ENCODE measurements around the gene MTARC2.
"Not testable (repeated sequence)": the region's sequence is repeated elsewhere in the genome, so short reads cannot be mapped to it uniquely, and the experiment has no call there.

Gene MTARC2

DNA sequence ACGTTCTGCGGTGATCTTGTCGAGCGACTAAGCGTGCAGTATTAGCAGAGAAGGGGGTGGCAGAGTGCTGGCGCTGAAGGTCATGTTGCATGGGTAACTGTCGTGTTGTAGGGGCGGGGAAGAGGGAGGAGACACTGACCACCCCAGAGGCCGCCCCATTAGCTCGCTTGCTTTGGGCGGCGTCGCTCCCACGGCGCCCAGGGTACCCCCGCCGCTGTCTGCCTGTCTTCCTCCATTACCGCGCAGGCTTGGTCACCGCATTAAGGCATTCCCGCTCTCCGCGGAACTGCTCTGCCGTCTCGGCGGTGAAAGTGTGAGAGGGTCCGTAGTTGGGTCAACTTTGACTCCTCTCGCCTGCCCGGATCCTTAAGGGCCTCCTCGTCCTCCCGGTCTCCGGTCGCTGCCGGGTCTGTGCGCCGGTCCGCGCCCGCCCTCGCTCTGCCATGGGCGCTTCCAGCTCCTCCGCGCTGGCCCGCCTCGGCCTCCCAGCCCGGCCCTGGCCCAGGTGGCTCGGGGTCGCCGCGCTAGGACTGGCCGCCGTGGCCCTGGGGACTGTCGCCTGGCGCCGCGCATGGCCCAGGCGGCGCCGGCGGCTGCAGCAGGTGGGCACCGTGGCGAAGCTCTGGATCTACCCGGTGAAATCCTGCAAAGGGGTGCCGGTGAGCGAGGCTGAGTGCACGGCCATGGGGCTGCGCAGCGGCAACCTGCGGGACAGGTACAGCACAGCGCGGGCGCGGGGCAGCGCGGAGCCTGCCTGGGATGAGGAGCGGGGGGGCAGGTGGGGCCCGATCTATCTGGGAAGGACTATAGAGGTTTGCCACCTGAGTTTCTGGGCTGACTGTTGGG lies at the start of gene MTARC2:
TSS of gene MTARC2 (plus strand) at position 234 of the 846 bp plus-strand sequence. CDS start at position 444, 210 bp downstream.
- no peak for DNase-seq (ENCODE audit: low read depth, low spot score)

DNA sequence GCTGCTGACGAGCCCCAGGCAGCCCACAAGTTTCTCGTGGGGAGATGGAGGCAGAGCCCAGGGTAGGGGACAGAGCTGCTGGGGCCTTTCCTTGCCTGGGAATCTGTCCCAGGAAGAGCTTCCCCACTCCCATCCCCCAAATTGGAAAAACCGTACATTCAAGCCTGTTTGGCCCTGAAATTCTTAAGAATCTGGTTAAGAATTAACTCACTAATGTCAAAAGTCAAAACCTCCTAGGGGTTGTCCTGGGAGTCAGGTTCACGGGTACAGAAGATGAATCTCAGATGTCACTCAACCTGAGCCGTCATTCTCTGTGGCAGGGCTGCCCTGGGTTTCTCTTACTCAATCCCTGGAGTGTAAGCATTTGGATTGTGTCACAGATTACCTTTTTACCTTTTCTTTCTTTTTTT lies 49.5 kb upstream of the MTARC2 start:
- DNase-seq (ENCODE audit: low read depth, low spot score) = no peak

DNA sequence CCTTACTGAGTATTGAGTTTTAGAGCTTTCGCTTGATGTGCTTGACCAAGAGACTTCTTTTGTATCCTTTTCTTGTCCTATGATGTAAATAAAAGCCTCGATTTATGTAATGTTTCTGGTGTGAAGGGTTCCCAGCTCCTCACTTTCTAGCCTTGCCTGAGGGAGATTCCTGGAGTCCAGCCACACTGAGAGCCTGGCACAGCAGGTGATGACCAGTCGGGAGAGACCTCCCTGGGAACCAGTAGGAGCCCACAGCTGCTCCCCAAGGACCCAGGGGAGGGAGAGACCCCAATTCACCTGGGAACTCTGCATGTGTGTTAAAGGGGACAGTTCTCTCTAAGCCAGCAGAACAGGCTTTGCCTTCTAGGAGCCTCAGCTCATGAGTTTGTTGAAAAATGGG lies 49.1 kb upstream of the MTARC2 start:
- no peak for DNase-seq (ENCODE audit: low read depth, low spot score)

GRCh38 chr1:220700556-220701179 lies 47.5 kb upstream of the MTARC2 start:
- DNase-seq (ENCODE audit: low read depth, low spot score) = no peak

DNA sequence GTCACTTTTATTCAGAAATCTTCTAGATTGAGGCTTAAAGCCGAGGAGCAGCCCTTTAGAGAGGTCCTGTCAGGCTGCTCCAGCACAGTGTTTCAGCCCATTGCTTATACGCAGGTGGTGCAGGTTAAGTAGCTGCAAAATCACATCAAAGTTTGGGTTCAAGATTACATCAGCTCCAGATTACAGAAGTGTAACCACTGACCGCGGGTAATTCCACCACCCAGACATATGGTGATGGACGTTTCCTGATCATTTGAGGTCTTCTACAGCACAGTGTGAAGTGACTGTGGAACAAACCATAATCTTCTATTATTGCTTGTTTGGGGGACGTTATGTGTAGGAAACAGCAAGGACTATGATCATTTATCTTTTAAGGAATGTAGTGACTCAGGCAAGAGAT lies 46.1 kb upstream of the MTARC2 start:
- DNase-seq (ENCODE audit: low read depth, low spot score) = no peak

DNA sequence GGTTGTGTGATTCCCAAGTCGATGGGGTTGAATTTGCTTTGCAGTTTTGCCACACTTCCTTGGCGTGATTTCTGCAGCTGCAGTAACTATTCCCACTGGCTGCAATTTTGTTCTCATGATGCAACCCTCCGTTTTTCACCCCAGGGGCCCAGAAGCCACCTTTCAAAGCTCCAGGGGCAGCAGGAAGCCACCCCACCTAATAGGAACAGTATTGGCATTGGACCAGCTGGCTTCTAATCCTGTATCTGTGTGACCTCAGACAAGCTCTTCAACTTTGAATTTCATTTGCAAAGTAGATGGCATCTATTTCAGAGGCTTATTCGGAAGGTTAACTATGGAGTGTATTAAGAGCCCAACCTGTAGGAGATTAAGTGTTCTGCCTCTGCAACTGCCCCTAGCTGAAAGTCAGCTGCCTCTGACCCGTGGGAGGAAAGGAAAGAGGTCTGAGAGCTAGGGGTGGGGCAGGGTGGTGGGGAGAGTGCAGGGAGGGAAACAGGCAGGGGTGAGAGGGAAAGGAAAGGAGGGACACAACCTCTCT lies 45.3 kb upstream of the MTARC2 start:
- no peak for DNase-seq (ENCODE audit: low read depth, low spot score)

- no peak for DNase-seq (ENCODE audit: low read depth, low spot score)
These were observed 44.8 kb upstream of the MTARC2 start for GRCh38 chr1:220703305-220703704.

- no peak for DNase-seq (ENCODE audit: low read depth, low spot score)
These were observed 42.3 kb upstream of the MTARC2 start for GRCh38 chr1:220705782-220706181.

GRCh38 chr1:220706480-220706879 lies 41.6 kb upstream of the MTARC2 start:
- DNase-seq (ENCODE audit: low read depth, low spot score) = no peak

DNA sequence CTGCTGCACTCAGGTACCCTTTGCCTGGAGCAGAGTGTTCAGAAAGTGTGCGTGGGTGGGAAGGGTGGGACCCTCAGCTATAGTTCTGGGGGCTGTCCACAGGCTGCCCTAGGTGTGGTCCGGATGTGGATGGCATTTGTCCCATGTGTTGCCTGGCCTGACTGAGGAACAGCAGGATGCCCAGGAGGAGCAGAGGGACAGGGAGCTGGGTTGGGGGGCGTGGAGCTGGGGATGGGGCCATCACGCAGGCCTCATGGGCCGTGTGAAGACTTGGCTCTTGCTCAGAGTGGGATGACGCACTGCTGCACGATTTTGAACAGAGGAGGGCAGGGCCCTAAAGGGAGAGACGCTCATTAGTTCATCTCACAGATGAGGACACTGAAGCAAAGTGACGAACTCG lies 41.0 kb upstream of the MTARC2 start:
- no peak for DNase-seq (ENCODE audit: low read depth, low spot score)

DNA sequence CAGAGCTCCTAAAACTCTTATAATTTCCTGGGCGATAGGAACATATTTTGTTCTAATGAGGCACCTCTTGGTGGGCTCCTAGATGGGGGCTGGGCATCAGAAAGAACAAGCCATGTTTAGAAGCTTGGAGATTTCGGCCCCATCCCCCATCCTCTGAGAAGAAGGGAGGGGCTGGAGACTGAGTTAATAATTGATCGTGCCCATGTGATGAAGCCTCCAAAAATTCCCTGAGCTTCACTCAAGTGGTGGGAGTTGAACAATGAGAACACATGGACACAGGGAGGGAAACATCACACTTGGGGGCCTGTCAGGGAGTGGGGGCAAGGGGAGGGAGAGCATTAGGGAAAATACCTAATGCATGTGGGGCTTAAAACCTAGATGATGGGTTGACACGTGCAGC lies 39.9 kb upstream of the MTARC2 start:
- no peak for DNase-seq (ENCODE audit: low read depth, low spot score)

GRCh38 chr1:220708936-220709801 lies 39.0 kb upstream of the MTARC2 start:
- no peak for DNase-seq (ENCODE audit: low read depth, low spot score)

GRCh38 chr1:220710333-220710732 lies 37.8 kb upstream of the MTARC2 start:
- no peak for DNase-seq (ENCODE audit: low read depth, low spot score)

- DNase-seq (ENCODE audit: low read depth, low spot score) = no peak
These were observed 36.9 kb upstream of the MTARC2 start for GRCh38 chr1:220711056-220711809.

DNA sequence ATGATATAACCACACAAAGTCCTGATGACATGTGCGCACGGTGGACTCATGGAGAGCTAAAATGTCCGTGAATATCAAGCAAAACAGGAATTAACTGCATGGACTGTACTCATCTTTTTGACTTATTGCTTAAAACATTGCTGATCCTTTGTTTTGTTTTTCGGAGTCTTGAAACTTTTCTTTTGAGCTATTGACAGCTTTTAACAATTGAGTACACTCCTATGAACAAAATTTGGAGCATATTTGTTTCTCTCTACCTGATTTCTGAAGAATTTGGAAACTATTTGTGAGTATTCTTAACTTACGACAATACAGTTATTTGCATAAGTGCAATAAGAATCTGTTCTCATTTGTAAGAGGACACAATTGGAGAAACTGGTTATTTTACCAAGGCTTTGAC lies 32.1 kb upstream of the MTARC2 start:
- not testable (repeated sequence) for DNase-seq (ENCODE audit: low read depth, low spot score)

- no peak for DNase-seq (ENCODE audit: low read depth, low spot score)
These were observed 30.1 kb upstream of the MTARC2 start for GRCh38 chr1:220717800-220718640.

DNA sequence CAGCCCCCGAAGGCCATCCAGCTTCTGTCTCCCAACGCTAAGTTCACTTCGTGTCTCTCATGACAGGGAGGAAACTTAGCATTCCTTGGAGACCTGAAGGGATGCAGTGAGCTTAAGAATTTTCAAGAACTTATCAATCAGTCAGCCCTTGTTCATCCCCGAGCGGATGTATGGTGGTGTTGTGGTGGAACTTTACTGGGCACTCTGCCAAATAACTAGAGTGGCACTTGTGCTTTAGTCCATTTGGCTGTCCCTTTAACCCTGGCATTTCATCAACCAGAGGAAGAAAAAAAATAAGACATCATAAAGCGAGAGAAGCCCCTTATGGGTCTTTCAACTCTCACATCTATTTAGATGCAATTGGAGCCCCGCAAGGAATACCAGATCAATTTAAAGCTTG lies 26.9 kb upstream of the MTARC2 start:
- not testable (repeated sequence) for DNase-seq (ENCODE audit: low read depth, low spot score)

DNA sequence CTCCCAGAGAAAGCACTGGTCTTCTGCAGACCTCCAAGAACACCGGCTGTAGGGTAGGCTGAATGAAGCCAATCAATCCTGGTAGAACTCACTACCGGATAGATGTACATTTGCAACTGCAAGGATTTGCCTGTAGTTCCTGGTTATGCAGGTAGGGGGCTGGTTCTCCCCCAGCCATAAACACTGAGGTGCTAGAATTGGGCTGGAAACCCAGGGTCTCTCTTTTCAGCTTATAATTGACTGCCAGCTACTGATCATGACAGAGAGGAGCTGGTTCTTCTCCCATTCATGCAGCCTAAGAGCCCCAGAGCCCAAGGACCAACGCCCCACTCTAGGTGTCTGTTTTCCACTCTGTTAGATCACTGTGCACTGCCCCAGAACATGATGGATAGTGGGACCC lies 21.5 kb upstream of the MTARC2 start:
- DNase-seq (ENCODE audit: low read depth, low spot score) = no peak

DNA sequence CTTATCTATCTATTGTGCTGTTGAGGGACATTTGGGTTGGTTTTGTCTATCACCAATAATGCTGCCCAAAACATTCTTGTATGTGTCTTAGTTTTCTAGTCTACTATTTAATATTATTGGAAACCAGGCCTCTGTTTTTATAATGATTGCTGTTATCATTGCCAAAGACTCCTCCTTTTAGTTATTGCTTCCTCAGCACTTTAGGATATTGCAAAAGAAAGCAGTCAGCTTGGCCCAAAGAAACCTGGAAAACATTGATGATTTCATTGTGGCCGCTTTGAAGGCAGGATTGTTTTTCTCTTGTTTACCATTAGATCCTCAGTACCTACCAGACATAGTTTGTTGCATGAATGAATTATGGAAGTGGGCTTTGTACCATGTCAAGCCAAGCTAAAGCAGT lies 20.6 kb upstream of the MTARC2 start:
- no peak for DNase-seq (ENCODE audit: low read depth, low spot score)

- no peak for DNase-seq (ENCODE audit: low read depth, low spot score)
These were observed 17.6 kb upstream of the MTARC2 start for GRCh38 chr1:220730486-220730885.
